PFSK-1 (cell line): ENCODE data around the gene THAP8. TPM values are rescaled to one million over a fixed set of nuclear protein-coding genes. Genes with fewer than 3 reads are reported as not detected.

ENCODE experiments used
- FOXP2 ChIP-seq: optimal IDR thresholded peaks from 2 replicates; pipeline ENCODE3; 2011; ENCODE audit warnings: borderline replicate concordance, control low read depth, inconsistent platforms; ENCODE audit not compliant: insufficient read depth; ENCODE audit errors: extremely low read length, extremely low read depth
- POLR2AphosphoS5 ChIP-seq: IDR thresholded peaks from 2 replicates; pipeline ENCODE4 v1.6.1; 2012; ENCODE audit warnings: low read depth, mild to moderate bottlenecking, control low read depth, low read length, moderate library complexity
- REST ChIP-seq, 2 experiments: IDR thresholded peaks; 2 replicates each; pipeline versions ENCODE4 v1.6.1 to v1.8.0; 2011 to 2012; ENCODE audit warnings: low read depth in 2 of 2, low read length in 2 of 2, control low read depth in 1 of 2, inconsistent platforms in 1 of 2, mild to moderate bottlenecking in 1 of 2, moderate library complexity in 1 of 2; ENCODE audit not compliant: insufficient read depth in 1 of 2
- SIN3A ChIP-seq: IDR thresholded peaks from 2 replicates; pipeline ENCODE4 v1.6.1; 2012; ENCODE audit warnings: mild to moderate bottlenecking, low read length, moderate library complexity, borderline replicate concordance; ENCODE audit not compliant: insufficient read depth
- TAF1 ChIP-seq: IDR thresholded peaks from 2 replicates; pipeline ENCODE4 v1.6.1; 2012; ENCODE audit warnings: low read length, control low read depth, borderline replicate concordance; ENCODE audit not compliant: insufficient read depth
- polyA plus RNA-seq: library from polyadenylated mRNA; unstranded; fragments of >200 nt; gene quantifications from one replicate; pipeline ENCODE4 v1.2.1, GENCODE V29; 2012; ENCODE audit warnings: low read depth, missing spikeins; ENCODE audit not compliant: insufficient read length

Gene THAP8
- polyA plus RNA-seq = 27.8 TPM

- TF ChIP-seq POLR2AphosphoS5 (peak; percentile 55; the same call in 1 of the 2 replicates), SIN3A (no peak), FOXP2 (peak; percentile 97), REST (IDR thresholded peaks at IDR 0.05; ENCODE audit: insufficient read depth in 1 of 2, low read depth in 2 of 2, low read length in 2 of 2) (peak in 1 of 2 experiments; percentile 31; a peak in 1 of 4 replicates), TAF1 (peak; percentile 45; the same call in 1 of the 2 replicates)
Measured at GRCh38 chr19:36054119-36054732, at the start of gene THAP8. Gene THAP8, minus strand, starts transcription at chr19:36054285. Its CDS starts 68 bp downstream, at chr19:36054217.

GRCh38 chr19:36103040-36103626, 49.0 kb upstream of the THAP8 start:
- TF ChIP-seq TAF1 (no peak), POLR2AphosphoS5 (no peak), FOXP2 (no peak), REST (IDR thresholded peaks at IDR 0.05; ENCODE audit: insufficient read depth in 1 of 2, low read depth in 2 of 2, low read length in 2 of 2) (no peak), SIN3A (no peak)

GRCh38 chr19:36101550-36102327, 47.7 kb upstream of the THAP8 start:
- TF ChIP-seq REST (IDR thresholded peaks at IDR 0.05; ENCODE audit: insufficient read depth in 1 of 2, low read depth in 2 of 2, low read length in 2 of 2) = no peak
- no peak for TF ChIP-seq TAF1
- no peak for TF ChIP-seq POLR2AphosphoS5
- no peak for TF ChIP-seq SIN3A
- TF ChIP-seq FOXP2 = no peak

GRCh38 chr19:36100476-36100875, 46.4 kb upstream of the THAP8 start:
- TF ChIP-seq FOXP2 = no peak
- TF ChIP-seq TAF1 = no peak
- no peak for TF ChIP-seq REST (IDR thresholded peaks at IDR 0.05; ENCODE audit: insufficient read depth in 1 of 2, low read depth in 2 of 2, low read length in 2 of 2)
- no peak for TF ChIP-seq POLR2AphosphoS5
- TF ChIP-seq SIN3A = no peak
